ENCODE data around the gene A3GALT2.

A3GALT2 gene

DNA sequence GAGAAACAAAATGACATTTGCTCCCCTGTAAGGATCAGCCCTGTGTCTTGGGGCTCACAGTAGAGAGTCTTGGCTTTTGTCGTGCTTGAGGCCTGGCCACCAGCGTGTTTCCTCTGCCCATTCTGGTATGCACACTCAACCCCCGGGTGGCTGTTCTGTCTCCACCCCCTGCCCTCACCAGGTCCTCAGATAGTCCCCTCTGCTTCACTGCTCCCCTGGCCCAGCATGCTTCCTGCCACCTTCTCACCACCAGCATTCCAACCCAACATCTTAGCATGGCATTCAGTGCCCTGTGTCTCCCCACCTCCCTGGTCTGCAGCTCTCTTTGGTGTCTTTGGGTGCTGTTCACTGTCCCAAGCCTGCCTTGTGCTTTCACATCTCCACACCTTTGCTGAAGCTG is 48.4 kb downstream of the A3GALT2 start:
- DNase-seq (ENCODE audit: low read depth), result no peak

DNA sequence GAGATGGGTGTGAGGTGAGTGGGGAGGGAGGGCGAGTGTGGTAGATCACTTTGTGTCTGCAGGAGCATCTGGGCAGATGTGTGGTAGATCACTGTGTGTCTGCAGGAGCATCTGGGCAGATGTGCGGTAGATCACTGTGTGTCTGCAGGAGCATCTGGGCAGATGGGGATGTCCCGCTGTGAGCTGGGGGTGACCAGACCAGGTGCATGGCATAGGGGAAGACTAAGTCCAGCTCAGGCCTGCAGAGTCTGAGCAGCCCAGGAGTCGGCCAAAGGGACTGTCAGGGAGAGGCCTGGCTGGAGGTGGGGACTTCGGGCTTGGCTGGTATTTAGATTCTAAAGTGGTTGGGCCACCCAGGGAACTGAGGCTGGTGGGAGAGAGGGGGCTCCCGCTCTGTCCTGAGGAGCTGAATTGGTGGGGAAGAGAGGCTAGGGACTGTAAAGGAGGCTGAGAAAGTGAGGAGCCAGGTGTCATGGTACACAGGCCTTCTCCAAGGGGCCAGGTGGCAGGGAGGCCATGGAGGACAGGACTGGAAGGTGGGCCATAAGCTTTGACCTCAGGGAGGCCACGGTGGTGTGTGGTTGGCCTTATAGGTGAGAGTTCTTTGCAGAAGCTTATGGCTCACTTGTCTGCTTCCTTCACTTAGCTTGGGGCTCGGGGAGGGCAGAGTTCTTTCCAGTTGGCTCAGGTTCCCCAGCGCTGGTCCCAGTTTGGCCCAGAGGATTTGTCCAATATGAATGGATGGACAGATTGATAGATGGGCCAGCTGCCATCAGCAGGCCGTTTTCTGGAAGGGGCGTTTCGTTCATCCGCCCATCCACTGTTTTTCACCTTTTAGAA is 49.0 kb downstream of the A3GALT2 start:
- no peak for DNase-seq (ENCODE audit: low read depth)

DNA sequence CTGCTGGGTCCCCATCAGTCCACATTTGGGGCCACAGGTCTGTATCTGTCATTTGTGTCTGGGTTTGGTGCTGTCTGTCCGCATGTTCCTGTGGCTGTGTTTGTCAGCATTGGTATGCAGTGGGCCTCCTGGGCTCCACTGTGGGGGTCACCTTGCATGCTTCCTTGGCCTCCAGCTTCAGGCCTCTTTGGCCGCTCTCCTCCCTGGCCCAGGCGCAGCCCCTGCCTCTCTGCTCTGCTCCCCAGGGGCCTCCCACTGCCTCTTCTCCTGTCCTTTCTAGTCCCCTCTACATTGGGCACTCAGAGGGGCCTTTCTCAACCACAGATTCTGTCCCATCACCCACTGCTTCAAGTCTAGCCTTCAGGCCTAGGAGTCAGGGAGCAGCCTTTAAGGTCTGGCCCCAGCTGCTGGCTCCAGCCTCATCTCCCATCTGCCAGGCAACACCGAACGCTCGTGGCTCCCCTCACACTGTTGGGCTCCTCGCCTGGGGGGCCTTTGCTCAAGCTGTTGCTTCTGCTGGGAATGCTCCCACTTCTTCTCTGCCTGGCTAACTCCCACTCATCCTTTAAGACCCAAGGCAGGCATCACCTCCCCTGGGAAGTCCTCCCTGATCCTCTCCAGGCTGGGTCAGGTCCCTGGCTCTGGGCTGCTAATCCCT is 50.0 kb downstream of the A3GALT2 start:
- DNase-seq (ENCODE audit: low read depth), result no peak

DNA sequence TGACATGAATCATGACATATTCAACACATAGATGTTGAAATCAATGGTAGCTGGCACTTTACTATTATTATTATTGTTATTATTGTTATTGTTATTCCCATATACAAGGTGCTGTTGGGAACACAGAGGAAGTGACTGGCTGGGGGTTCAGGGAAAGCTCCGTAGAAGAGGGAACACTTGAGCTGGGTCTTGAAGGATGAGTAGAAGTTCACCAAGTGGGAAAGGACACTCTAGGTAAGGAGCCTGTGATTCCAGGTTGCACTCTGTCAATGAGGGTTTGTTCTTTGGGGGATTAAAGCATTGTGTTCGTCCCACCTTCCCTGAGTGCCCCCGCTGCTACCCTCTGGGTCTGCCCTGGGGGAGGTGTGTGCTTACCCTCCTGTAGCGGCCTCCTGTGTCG is 50.5 kb downstream of the A3GALT2 start:
- no peak for DNase-seq (ENCODE audit: low read depth)

DNA sequence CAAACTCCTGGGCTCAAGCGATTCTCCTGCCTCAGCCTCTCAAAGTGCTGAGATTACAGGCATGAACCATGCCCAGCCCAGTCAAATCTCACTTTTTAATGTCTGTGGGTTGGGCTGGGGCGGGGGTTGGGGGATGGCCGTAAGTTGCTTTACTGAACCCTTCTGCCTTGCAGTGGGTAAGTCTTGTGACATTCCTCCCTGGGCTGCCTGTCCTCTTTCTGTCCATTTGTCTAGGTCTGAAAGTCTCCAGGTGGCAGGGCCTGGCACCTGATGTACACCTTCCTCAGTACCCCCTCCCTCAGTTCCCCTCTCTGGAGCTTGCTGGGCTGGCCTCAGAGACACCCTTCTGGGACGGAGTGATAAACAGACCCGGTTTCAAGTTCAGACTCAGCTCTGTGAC is 51.3 kb downstream of the A3GALT2 start:
- DNase-seq (ENCODE audit: low read depth), result no peak

DNA sequence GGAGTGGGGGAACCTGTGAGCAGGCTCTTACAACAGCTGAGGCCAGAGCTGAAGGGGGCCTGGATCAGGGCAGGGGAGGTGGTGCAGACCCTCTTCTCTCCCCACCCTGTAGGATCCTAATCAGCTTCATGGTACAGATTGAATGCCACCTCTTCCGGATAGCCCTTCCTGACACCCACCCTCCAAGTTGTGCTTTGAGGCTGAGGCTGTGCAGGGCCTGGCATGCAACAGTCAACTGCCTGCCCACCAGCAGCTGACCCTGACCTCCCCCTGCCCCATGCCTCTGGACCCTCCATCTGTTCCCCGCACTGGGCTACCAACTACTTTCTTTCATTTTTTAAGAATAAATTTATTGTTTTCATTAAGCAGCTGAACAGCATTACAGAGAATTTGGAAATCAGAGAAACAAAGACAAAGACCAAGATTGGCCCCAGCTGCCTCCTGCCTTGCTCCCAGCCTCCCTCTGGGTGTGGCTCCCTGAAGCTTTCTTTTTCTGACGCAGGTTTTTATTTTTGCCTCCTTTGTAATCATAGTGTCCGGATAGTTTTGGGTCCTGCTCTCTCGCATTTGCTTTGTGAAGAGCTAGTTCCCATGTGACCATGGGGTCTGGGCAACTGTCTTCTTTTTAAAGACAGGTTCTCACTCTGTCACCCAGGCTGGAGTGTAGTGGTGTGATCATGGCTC is 51.8 kb downstream of the A3GALT2 start:
- no peak for DNase-seq (ENCODE audit: low read depth)

DNA sequence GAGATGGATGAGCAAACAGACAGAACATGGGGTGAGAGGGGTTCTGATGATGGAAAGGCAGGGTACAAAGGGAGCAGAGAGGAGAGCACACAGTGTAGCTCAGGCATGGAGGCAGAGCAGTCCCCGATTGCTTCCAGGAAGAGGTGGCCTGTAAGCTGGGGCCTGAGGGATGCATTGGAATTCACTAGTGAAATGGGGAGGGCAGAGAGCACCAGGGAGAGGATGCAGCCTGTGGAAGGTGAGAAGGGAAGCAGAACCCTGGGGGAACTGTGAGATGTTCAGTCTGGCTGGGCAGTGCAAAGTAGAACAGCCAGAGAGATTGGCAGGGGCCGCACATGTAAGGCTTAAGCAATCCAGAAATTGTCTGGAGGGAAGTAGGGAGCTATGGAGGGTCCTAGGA is 52.4 kb downstream of the A3GALT2 start:
- no peak for DNase-seq (ENCODE audit: low read depth)

DNA sequence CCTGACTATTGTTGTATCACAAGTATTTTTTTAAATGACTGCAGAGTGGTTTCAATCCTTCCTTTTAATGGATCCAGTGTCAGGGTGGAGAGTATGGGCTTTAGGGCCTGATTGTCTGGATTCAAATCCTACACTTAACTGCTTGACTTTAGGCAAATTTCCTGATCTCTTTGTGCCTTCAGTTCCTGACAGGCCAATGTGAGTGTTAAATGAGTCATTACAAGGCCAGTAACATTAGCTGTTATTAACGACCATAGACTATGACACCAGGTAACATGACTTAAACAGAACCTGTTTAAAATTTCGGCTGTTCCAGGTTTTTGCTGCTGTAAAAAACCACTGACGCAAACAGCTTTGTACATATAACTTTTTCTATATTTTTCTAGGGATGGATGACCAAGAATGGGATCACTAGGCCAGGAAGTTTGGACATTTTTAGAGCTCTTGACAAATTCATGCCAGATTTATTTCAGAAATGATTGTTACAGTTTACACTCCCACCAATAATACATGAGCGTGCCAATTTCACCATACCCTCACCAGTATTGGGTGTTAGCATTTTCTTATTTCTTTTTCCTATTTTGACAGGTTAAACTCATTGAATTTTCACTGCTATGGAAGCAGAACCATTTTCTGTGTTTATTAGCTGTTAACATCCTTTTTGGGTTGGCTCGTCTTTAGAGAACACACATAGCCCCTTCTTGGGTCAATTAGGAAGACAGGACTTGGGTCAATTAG is 53.3 kb downstream of the A3GALT2 start:
- DNase-seq (ENCODE audit: low read depth), result no peak

DNA sequence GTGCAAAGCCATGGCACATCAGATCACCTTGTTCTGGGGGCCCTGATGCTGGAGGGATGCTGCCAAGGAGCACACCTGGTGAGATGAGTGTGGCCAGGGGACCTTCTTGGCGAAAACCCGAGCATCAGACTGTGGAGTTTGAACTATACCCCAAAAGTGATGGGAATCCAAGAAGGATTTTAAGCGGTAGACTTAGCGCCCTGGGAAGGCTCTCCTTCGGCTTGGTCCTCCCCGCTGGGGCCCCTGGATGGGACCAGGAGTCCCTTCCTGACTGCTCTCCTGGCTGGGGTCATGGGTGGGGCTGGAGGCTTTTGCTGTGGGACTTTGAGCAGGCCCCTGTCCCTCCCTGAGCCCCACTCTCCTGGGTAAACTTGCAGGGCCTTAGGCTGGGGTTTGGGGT is 54.1 kb downstream of the A3GALT2 start:
- DNase-seq (ENCODE audit: low read depth), result no peak

DNA sequence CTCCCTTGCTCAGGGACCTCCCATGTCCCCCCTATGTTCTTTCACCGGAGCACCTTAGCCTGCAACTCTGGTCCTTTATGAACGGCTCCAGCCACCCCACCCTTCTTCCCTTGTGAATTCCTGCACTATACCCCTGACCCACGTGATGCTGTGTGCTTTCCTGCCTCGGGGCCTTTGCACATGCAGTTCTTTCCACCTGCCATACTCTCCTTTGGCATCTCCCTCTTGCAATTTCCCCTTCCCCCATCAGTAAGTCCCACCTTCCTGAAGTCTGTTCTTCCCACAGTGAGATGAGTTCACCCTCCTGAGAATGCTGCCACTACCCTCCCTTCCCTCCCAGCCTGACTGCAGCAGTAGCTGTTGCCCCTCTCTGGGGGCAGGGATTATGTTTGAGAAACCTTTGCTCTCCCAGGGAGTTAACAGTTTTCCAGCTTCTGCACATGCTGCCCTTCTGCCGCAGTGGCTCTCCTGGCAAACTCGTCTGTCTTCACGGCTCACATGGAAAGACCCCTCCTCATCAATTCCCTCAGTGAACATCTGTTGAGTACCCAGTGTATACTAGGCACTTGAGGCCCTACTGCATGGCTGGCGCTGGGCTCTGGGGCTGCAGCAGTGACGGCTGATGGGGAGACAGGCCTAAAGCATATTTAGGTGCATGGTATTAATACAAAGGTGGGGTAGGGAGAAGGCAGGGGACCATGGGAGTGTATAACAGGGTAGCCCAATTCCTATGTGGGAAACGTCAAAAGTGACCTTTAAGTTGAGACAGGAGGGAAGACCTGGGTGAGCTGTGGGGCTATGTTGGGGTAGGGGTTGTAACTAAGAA is 54.9 kb downstream of the A3GALT2 start:
- DNase-seq (ENCODE audit: low read depth), result no peak

DNA sequence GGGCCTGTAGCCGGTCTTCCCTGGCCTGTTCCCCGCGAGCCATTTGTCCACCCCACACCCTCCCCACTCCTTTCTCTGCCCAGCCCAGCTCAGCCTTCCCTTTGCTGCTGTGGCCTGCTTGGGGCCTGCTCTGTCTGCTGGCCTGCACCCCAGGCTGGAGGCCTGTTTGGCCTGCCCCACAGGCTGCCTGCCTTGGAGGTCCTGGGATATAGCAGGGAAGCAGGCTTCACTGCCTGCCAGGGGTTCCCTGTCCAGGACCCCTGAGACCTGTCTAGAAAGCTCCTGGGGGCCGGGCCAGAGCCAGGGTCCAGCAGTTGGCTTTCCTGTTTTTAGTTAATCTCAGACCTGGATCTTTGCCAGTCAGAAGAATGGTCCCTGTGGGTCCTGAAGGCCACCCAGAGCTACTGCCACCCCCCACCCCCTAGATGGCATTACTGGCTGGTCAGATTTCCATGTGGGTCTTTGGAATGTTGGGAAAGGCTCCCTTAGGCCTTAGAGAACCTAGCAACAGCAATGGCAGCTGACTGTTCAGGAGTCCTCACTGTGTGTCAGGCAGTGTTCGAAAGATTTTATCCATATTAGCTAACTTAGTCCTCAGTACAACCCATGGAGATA is 56.9 kb downstream of the A3GALT2 start:
- DNase-seq (ENCODE audit: low read depth), result no peak

DNA sequence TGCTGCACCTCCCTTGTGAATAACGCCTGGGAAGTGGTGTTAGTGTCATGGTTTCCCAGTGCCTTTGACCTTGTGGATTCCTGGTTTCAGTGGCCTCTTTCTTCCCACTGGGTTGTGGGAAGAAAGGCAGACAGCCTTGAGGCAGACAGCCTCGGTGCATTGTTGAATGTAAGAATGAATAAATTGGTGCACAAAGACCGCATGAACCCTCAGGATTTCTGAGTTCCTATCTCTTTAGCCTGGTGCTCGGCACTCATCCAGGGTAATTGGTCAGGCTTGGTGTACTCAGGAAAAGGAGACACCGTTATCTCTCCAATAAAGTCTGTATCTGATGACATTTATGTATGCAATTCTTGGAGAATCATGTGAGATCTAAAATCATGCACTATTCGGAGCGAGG is 59.6 kb downstream of the A3GALT2 start:
- DNase-seq (ENCODE audit: low read depth), result no peak

DNA sequence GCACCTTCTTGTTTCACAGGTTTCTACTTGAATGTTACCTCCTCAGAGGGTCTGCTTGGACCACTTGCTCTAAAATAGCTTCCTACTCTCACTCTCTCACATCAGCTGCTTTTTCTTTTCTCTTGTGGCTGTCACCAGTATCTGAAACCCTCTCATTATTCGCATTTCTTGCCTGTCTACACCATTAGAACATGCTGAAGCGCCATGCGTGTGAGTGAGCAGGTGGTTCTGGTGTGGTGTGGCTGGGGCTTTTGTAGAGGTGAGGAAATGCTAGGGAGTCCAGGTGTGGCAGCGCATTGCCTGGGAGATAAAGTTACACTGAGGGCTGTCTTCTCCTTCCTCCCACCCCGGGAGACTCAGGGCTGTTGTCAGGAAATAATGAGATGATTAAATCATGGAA is 60.5 kb downstream of the A3GALT2 start:
- DNase-seq (ENCODE audit: low read depth), result no peak

DNA sequence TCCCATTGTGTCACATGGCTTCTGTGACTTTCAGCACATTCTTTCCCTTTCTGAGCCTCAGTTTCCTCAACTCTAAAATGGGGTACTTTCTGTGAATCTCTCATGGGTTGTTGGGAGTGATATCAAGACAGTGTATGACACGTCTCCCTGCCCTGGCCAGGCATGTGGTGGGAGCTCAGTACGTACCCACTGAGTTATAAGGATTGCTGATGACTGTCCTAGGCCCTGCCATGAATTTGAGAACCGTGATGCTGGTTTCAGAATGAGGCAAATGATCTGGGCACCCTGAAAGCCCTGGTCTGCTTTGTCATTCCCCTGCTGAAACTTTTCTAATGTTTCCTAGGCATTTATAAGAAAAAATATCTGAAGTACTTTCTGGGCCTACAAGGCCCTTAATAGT is 61.0 kb downstream of the A3GALT2 start:
- no peak for DNase-seq (ENCODE audit: low read depth)

DNA sequence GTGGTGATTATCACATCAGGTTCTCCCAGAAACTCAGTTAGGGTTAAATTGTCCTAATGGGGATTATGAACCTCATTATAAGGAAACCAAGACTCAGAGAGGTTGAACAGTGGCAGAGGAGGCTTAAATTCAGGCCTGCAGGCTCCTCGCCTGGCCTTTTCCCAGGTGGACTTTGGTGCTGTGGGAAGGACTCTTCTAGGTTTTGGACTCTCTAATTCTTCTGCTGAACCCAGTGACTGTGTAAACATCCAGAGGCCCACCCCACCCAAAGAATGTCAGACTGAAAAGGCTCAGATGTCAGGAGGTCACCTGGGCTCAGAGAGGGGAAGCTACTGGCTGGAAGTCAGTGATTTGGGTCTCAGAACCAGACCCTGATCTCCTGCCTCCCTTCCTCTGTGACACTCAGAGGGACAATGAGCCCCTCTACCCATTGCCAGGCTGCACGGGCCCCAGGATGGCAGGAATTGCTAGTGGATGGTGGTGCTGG is 62.1 kb downstream of the A3GALT2 start:
- DNase-seq (ENCODE audit: low read depth), result no peak

DNA sequence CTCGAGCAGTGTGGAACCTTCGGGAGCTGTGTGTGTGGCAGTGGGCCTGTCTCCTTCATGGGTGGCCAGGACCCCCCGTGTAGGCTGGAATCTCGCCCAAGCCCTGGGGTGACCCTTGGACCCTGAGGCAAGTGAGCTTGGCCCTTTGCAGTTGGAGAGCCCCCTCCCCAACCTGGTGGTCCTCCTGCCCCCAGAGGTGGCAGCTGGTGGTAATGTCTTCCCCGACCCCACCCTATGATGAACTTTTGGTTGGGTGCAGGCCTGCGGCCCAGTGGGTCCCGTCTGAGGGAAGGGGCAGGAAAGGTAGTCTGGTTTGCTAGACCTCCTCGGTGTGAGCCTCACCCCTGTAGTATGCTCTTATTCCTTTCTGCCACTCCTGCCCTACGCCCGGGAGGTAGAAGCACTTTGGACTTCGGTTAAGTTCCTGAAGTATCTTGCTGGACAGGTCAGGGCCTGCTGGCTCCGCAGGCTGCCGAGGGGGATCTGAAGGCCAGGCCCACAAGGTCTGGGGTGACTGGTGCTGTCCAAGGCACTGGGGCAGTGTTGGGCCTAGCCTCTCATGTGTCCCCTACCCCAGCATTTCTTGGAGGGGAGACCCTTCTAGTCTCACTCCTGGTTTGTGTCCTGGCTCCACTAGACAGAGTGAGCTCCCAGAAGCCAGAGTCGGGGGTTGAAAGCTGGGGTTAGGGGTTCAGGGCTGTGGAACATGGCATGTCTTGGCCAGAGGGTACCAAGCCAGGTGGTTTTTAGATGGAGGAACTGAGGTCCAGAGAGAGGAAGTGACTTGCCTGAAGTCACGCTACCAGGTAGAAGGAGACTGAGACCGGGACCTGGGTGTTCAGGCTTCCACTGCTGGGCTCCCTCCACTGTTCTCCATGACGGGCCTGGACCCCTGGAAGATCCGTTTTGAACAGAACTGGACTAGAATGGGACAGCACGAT is 62.9 kb downstream of the A3GALT2 start:
- no peak for DNase-seq (ENCODE audit: low read depth)

DNA sequence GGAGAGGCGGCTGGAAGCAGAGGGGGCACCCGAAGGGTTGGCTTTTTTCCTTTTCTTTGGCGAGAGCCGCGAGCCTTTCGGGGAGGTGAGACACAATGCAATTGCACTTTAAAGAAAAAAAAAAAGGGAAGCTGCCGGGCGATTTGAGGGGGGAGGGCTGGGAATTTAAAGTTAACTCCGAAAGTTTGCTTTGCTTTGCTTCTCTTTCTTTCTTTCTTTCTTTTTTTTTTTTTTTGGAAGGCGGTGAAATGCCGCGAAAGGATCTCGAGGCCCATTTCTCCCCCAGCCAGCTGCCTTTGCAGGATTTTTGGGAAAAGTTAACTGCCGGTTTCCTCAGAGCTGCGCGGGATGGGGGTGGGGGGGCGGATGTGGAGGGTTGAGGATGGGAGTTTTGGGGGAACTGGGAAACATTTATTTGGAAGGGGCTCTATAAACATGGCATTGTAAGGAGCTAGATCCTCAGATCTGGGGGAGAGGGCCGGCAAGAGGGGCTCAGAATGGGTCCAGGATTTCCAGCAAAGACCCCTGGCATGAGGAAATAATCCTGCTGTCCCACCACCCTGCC is 63.6 kb downstream of the A3GALT2 start:
- no peak for DNase-seq (ENCODE audit: low read depth)

Data from HS-5 (cell line).